Lower lobe of right lung (tissue), 2 donors: ENCODE data around the gene DTNBP1. TPM values are rescaled to one million over a fixed set of nuclear protein-coding genes. Genes with fewer than 3 reads are reported as not detected.

Experiments used
- ATAC-seq, 2 donors: fragments of 200-7000 bp; cut with Tn5 transposase; one replicate each; pipeline ENCODE4 v1.9.1; 2020 to 2022; ENCODE audit warnings: mild to moderate bottlenecking in 2 of 2, moderate library complexity in 2 of 2
- DNase-seq: peaks from one replicate; pipeline ENCODE4 v3.0.0-alpha.2; 2020
- H3K27ac ChIP-seq: fragments of 200-600 bp; one replicate; pipeline ENCODE4 v1.8.0; 2022
- H3K27me3 ChIP-seq: fragments of 200-600 bp; one replicate; pipeline ENCODE4 v1.8.0; 2022; ENCODE audit warnings: low read depth
- H3K36me3 ChIP-seq: fragments of 200-600 bp; one replicate; pipeline ENCODE4 v1.8.0; 2022; ENCODE audit warnings: mild to moderate bottlenecking
- H3K4me1 ChIP-seq: fragments of 200-600 bp; one replicate; pipeline ENCODE4 v1.8.0; 2022
- H3K4me3 ChIP-seq: fragments of 200-600 bp; one replicate; pipeline ENCODE4 v1.8.0; 2022; ENCODE audit warnings: mild to moderate bottlenecking
- H3K9me3 ChIP-seq: fragments of 200-600 bp; one replicate; pipeline ENCODE4 v1.8.0; 2022
- intact Hi-C: fragments of 100-400 bp; cut with DNase I; formaldehyde crosslinking; loops from one replicate; pipeline ENCODE4 v1.11.0; 2022
- total RNA-seq: library from RNA; stranded (reverse); fragmentation: NEBNext Ultra II Directional; extraction: Animal tissue kit (Norgen Biotek cat#: 25700); gene quantifications from one replicate; pipeline ENCODE4 v1.2.1, GENCODE V29; 2021
- TF ChIP-seq, protein P1 (sequence below): fragments of 200-600 bp; IDR thresholded peaks from one replicate; pipeline ENCODE4 v1.8.0; 2022; ENCODE audit warnings: antibody characterized with exemption, mild to moderate bottlenecking
- donor health status: DM: no; HTN: yes; CAD: no; lungs with severe emphysema.

DTNBP1 gene
- total RNA-seq, 1 donor from 2014 or later: 25.9 TPM

DNA sequence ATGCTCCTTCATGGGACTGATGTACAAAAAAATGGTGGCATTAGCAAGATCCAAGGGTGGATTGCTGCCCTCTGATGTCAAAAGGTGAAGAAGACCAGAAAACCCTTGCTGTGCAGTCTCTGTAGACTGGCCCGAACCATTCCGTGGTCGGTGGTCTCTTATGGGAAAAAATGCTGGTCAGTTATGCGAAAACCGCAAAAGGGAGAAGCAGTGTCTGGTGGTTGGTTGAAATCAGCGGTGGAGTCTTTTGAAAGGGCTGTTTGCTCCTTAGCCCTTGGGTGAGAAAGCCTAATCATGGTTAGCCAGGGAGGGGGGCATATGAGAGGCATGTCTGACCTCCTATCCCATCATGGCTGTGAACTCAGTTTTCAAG, 108.1 kb downstream of the DTNBP1 start:
- Histone ChIP-seq H3K9me3 (no peaks in the 10 kb centered on the region), H3K27me3 (no peaks in the 10 kb centered on the region), H3K4me3 (no peak overlapping the region), H3K4me1 (peaks cover 25% of the 10 kb centered on the region), H3K27ac (no peak overlapping the region), H3K36me3 (no peaks in the 10 kb centered on the region)
- DNase-seq: no peak
- TF ChIP-seq, protein P1, sequence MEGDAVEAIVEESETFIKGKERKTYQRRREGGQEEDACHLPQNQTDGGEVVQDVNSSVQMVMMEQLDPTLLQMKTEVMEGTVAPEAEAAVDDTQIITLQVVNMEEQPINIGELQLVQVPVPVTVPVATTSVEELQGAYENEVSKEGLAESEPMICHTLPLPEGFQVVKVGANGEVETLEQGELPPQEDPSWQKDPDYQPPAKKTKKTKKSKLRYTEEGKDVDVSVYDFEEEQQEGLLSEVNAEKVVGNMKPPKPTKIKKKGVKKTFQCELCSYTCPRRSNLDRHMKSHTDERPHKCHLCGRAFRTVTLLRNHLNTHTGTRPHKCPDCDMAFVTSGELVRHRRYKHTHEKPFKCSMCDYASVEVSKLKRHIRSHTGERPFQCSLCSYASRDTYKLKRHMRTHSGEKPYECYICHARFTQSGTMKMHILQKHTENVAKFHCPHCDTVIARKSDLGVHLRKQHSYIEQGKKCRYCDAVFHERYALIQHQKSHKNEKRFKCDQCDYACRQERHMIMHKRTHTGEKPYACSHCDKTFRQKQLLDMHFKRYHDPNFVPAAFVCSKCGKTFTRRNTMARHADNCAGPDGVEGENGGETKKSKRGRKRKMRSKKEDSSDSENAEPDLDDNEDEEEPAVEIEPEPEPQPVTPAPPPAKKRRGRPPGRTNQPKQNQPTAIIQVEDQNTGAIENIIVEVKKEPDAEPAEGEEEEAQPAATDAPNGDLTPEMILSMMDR: no peak
- ATAC-seq: no peak
- intact Hi-C loops: no loop called here

DNA sequence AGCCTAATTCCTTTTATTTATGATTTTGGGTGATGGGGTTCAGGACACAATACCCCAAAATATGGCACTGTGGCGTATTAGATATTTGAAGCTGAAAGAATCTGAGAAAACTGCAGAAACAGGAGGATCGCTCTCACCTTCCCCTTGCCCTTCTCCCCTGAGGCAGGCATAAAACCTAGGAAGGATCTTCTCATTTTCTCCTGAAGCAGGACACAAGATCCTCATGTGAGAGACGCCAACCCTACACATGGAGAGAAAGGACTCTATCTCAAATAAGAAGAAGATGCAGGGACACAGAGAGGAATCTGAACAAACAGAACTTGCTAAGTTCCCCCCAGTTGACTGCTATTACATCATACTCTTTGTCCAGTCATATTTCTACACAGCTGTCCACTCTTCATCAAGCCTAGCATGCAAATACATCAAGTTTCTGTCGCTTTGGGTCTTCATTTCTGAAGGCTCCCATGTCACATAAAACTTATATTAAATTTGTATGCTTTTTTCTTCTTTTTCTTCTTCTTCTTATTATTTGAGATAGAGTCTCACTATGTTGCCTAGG, 109.0 kb downstream of the DTNBP1 start:
- no peak for DNase-seq
- H3K27ac ChIP-seq: no peak overlapping the region
- no peaks in the 10 kb centered on the region for H3K27me3 ChIP-seq
- no peak for ATAC-seq
- no peaks in the 10 kb centered on the region for H3K36me3 ChIP-seq
- intact Hi-C loops: no loop called here
- H3K4me1 ChIP-seq: peaks cover 25% of the 10 kb centered on the region
- TF ChIP-seq, protein P1: no peak
- no peak overlapping the region for H3K4me3 ChIP-seq
- H3K9me3 ChIP-seq: no peaks in the 10 kb centered on the region

DNA sequence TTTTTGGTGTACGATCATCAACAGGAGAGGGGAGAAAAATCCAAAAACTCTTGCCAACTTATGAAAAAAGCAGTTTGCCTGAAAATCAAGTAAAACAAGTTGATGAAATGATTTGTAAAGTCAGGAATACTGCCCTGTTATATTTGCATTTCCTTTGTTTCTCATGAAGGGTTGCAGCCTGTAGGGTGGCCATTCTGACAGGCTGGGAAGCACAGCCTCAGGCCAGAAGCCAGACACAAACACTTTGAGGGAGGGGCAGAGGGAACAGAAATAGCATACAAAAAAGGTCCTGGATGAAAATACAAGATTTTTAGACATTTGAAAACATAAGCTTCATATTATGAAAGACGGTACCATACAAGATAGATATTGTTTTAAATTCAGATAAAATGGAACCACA, 109.8 kb downstream of the DTNBP1 start:
- H3K4me1 ChIP-seq: peaks cover 25% of the 10 kb centered on the region
- H3K36me3 ChIP-seq: no peaks in the 10 kb centered on the region
- intact Hi-C loops: no loop called here
- no peaks in the 10 kb centered on the region for H3K9me3 ChIP-seq
- H3K4me3 ChIP-seq: no peak overlapping the region
- no peak overlapping the region for H3K27ac ChIP-seq
- ATAC-seq: no peak
- DNase-seq: no peak
- no peaks in the 10 kb centered on the region for H3K27me3 ChIP-seq
- TF ChIP-seq, protein P1: no peak

DNA sequence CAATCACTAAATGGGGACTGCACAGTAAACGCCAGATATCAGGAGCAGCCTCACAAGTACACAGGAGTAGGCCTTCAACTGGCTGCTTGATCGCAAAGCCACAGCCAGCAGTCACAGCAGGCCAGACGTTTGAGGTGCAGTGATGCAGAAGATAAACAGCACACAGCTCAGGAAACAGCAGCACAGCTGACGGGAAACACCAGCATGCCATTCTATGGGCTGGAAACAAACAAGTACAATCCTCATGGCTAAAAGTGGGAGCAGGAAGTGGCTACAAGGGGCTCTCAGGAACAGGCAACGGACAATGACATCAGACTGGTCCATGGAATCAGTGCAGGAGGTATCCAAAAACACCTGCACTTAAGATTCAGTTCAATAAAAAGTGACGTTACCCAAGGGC, 111.0 kb downstream of the DTNBP1 start:
- TF ChIP-seq, protein P1: no peak
- ATAC-seq: peak; percentile 41 to 55
- no peak overlapping the region for H3K4me3 ChIP-seq
- H3K27me3 ChIP-seq: no peaks in the 10 kb centered on the region
- H3K36me3 ChIP-seq: no peaks in the 10 kb centered on the region
- H3K27ac ChIP-seq: peak overlapping the region; percentile 5
- no peak for DNase-seq
- peaks cover 31% of the 10 kb centered on the region for H3K4me1 ChIP-seq
- intact Hi-C loops: no loop called here
- H3K9me3 ChIP-seq: no peaks in the 10 kb centered on the region

DNA sequence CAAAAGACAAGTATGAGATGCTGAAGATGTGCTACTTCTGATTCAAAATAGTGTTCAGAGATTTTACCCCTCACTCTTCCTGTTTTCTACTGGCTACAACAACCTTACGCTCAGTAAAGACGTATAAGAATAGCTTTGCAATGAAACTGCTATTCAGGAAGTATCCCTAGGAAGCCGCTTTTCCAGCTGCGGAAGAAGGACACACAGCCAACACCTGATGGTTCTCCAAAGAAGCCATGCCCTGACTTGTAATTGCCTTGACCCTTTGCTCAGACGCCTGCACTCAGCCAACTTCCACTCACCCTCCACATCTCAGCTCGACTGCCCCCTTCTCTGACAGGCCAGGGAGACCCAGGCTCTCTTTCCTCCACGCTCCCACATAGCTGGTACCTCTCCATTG, 111.6 kb downstream of the DTNBP1 start:
- Histone ChIP-seq H3K4me1 (peaks cover 31% of the 10 kb centered on the region), H3K36me3 (no peaks in the 10 kb centered on the region), H3K27me3 (no peaks in the 10 kb centered on the region), H3K27ac (peak overlapping the region; percentile 5), H3K4me3 (no peak overlapping the region), H3K9me3 (no peaks in the 10 kb centered on the region)
- ATAC-seq: no peak
- intact Hi-C loops: no loop called here
- DNase-seq: no peak
- TF ChIP-seq, protein P1: no peak
